HepG2 (cell line): ENCODE results near the gene IPO5. TPM values are rescaled to one million over a fixed set of nuclear protein-coding genes. Genes with fewer than 3 reads are reported as not detected.
A peak's percentile ranks its signal among the peaks of the same experiment; 100 is the strongest.

ENCODE experiments used
- AHDC1 ChIP-seq: sonication (generic); formaldehyde crosslinking; IDR thresholded peaks from 2 replicates; pipeline ENCODE4 v1.5.1; 2020; ENCODE audit warnings: mild to moderate bottlenecking, missing genetic modification reagents, borderline replicate concordance
- ARNT2 ChIP-seq: sonication (generic); formaldehyde crosslinking; IDR thresholded peaks from 2 replicates; pipeline ENCODE4 v1.8.0; 2022; ENCODE audit warnings: mild to moderate bottlenecking, low read depth, missing genetic modification reagents, moderate library complexity
- ASH2L ChIP-seq: fragments of 300-600, 200-600 bp; sonication (generic); IDR thresholded peaks from 2 replicates; pipeline ENCODE4 v1.7.0; 2017; ENCODE audit warnings: low read depth, mild to moderate bottlenecking, moderate library complexity, mixed read lengths, low read length; ENCODE audit not compliant: insufficient read length
- BCL6 ChIP-seq: IDR thresholded peaks from 2 replicates; pipeline ENCODE4 v1.6.1; 2016; ENCODE audit warnings: missing genetic modification reagents, missing compliant biosample characterization
- GFI1 ChIP-seq: sonication (generic); formaldehyde crosslinking; IDR thresholded peaks from 2 replicates; pipeline ENCODE4 v1.5.0; 2020; ENCODE audit warnings: missing genetic modification reagents, mild to moderate bottlenecking, borderline replicate concordance
- HDAC2 ChIP-seq: sonication (generic); formaldehyde crosslinking; IDR thresholded peaks from 2 replicates; pipeline ENCODE4 v1.4.0; 2020; ENCODE audit warnings: missing genetic modification reagents
- HNF1A ChIP-seq, 2 experiments: sonication (generic) in 1 of 2; formaldehyde crosslinking in 1 of 2; IDR thresholded peaks; 2 replicates each; pipeline versions ENCODE4 v1.4.0 to v1.6.1; 2016 to 2020; ENCODE audit warnings: borderline replicate concordance in 1 of 2, low read depth in 1 of 2, mild to moderate bottlenecking in 1 of 2, missing genetic modification reagents in 1 of 2
- HOXA3 ChIP-seq: sonication (generic); formaldehyde crosslinking; IDR thresholded peaks from 2 replicates; pipeline ENCODE4 v1.5.0; 2020; ENCODE audit warnings: missing genetic modification reagents
- JUN ChIP-seq: sonication (generic); formaldehyde crosslinking; IDR thresholded peaks from 2 replicates; pipeline ENCODE4 v1.4.0; 2020; ENCODE audit warnings: mild to moderate bottlenecking, missing genetic modification reagents
- MIER2 ChIP-seq: IDR thresholded peaks from 2 replicates; pipeline ENCODE4 v1.6.1; 2016; ENCODE audit warnings: missing biosample characterization, missing genetic modification reagents
- MTA3 ChIP-seq: sonication (generic); formaldehyde crosslinking; IDR thresholded peaks from 2 replicates; pipeline ENCODE4 v1.4.0; 2020; ENCODE audit warnings: missing genetic modification reagents
- MYC ChIP-seq: sonication (generic); formaldehyde crosslinking; IDR thresholded peaks from 2 replicates; pipeline ENCODE4 v1.9.0; 2021; ENCODE audit warnings: missing genetic modification reagents, borderline replicate concordance
- NPAS2 ChIP-seq: sonication (generic); formaldehyde crosslinking; IDR thresholded peaks from 2 replicates; pipeline ENCODE4 v1.8.0; 2022; ENCODE audit warnings: mild to moderate bottlenecking, missing genetic modification reagents, borderline replicate concordance
- SCMH1 ChIP-seq: sonication (generic); formaldehyde crosslinking; IDR thresholded peaks from 2 replicates; pipeline ENCODE4 v1.9.0; 2021; ENCODE audit warnings: missing genetic modification reagents, mild to moderate bottlenecking, borderline replicate concordance
- SIN3A ChIP-seq: IDR thresholded peaks from 2 replicates; pipeline ENCODE4 v1.6.1; 2011; ENCODE audit warnings: low read depth, mild to moderate bottlenecking, control low read depth, low read length, borderline replicate concordance
- SPEN ChIP-seq: sonication (generic); formaldehyde crosslinking; IDR thresholded peaks from 2 replicates; pipeline ENCODE4 v1.5.1; 2020; ENCODE audit warnings: low read depth, mild to moderate bottlenecking, missing genetic modification reagents
- THRA ChIP-seq: sonication (generic); formaldehyde crosslinking; IDR thresholded peaks from 2 replicates; pipeline ENCODE4 v1.4.0; 2020; ENCODE audit warnings: missing genetic modification reagents, borderline replicate concordance
- ZNF143 ChIP-seq: sonication (generic); formaldehyde crosslinking; IDR thresholded peaks from 2 replicates; pipeline ENCODE4 v1.4.0; 2020; ENCODE audit warnings: missing genetic modification reagents
- ZNF777 ChIP-seq: sonication (generic); formaldehyde crosslinking; IDR thresholded peaks from 2 replicates; pipeline ENCODE4 v1.4.0; 2020; ENCODE audit warnings: missing genetic modification reagents
- polyA plus RNA-seq, 8 experiments: library from polyadenylated mRNA; depleted of rRNA in 3 of 8; stranded (reverse) in 7 of 8; unstranded in 1 of 8; fragments of >200 nt; fragmentation: Illumina TruSeq in 4 of 8; extraction: Trizol in 4 of 8; gene quantifications; 2 replicates each; pipeline versions ENCODE4 v1.2.1 to v1.2.3, GENCODE V29; 2011 to 2016; ENCODE audit warnings: low read depth in 4 of 8, missing spikeins in 1 of 8, mixed read lengths in 1 of 8; ENCODE audit not compliant: insufficient read depth in 1 of 8
- total RNA-seq, 5 experiments: library from RNA; depleted of rRNA; stranded (reverse); fragments of >200 nt; fragmentation: Illumina TruSeq; extraction: Trizol; gene quantifications; 2 replicates each; pipeline ENCODE4 v1.2.3, GENCODE V29; 2016; ENCODE audit warnings: low read depth in 1 of 5

IPO5 gene
- total and polyA plus RNA-seq, 2 of the 13 experiments (the other 11 are each of a cell fraction or from before 2014, with no cell fraction given): 155 to 242 TPM

- peak; percentile 71; the same call in 1 of the 2 replicates for TF ChIP-seq HNF1A (IDR thresholded peaks at IDR 0.05; ENCODE audit: low read depth)
- TF ChIP-seq HNF1A (CRISPR knock-in tag; IDR thresholded peaks at IDR 0.05; ENCODE audit: borderline replicate concordance): peak; percentile 81
- peak; percentile 90 for TF ChIP-seq BCL6 (CRISPR knock-in tag)
- TF ChIP-seq ZNF777: no peak
- peak; percentile 89; the same call in 1 of the 2 replicates for TF ChIP-seq GFI1 (CRISPR knock-in tag)
- peak; percentile 65; the same call in 1 of the 2 replicates for TF ChIP-seq SIN3A
- TF ChIP-seq NPAS2 (CRISPR knock-in tag): no peak
- TF ChIP-seq ZNF143 (CRISPR knock-in tag): no peak
- TF ChIP-seq MYC (CRISPR knock-in tag): peak; percentile 26; the same call in 1 of the 2 replicates
- TF ChIP-seq HDAC2 (CRISPR knock-in tag): peak; percentile 95
- TF ChIP-seq JUN (CRISPR knock-in tag): peak; percentile 97
- TF ChIP-seq THRA (CRISPR knock-in tag): peak; percentile 94
- 0 out of 2 replicates have a peak, but pooled peaks have one; percentile 12 for TF ChIP-seq ARNT2 (CRISPR knock-in tag)
- TF ChIP-seq AHDC1 (CRISPR knock-in tag): peak; percentile 89; the same call in 1 of the 2 replicates
- peak; percentile 93 for TF ChIP-seq HOXA3 (CRISPR knock-in tag)
- peak; percentile 79; the same call in 1 of the 2 replicates for TF ChIP-seq SPEN (CRISPR knock-in tag)
- peak; percentile 72; the same call in 1 of the 2 replicates for TF ChIP-seq MIER2 (CRISPR knock-in tag)
- TF ChIP-seq MTA3 (CRISPR knock-in tag): no peak
- TF ChIP-seq ASH2L: peak; percentile 73
- no peak for TF ChIP-seq SCMH1 (CRISPR knock-in tag)
These were observed 73.0 kb downstream of the IPO5 start (continued) for GRCh38 chr13:98026457-98026857.
